ENCODE data around the gene LY9.

DNA sequence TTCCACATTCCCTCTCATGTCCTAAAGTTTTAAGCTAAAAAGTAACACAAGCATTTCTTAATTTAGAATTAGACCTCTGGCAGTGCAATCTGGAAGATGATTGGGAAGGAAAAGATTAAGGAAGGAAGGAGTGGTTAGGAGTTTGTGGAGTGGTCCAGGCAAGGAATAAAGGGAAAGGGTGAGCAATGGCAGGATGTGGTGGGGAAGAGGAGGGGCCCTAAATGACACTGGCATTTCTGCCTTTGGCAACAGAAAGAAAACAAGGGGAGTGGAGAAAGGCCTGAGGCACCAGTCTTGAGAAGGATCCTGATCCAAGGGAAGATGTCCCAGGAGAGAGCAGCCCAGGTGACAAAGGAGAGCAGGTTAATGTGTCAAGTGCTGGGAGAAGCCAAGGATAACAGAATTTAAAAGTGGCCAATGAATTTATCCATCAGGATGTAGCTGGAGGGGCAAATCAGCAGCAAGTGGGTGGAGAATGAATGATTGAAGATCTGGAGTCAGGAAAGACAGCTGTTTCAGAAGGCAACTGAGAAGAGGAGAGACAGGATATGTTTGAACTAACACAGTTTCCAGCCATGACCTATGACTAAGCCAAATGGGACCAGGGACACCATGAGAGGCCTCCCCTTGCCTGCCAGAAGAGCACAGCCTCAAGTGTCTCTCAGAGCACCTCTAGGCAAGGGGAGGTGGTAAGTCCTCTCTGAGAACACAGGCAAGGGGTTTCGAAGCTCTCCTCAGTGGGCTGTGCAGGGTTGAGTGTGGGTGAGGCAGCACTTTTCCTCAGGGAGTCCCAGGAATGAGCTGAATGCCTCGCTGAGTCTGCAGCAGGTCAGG, 20.9 kb upstream of the LY9 start:
- no peak for TF ChIP-seq ZFX (IDR thresholded peaks at IDR 0.05; ENCODE audit: borderline replicate concordance)
- TF ChIP-seq, protein P1, sequence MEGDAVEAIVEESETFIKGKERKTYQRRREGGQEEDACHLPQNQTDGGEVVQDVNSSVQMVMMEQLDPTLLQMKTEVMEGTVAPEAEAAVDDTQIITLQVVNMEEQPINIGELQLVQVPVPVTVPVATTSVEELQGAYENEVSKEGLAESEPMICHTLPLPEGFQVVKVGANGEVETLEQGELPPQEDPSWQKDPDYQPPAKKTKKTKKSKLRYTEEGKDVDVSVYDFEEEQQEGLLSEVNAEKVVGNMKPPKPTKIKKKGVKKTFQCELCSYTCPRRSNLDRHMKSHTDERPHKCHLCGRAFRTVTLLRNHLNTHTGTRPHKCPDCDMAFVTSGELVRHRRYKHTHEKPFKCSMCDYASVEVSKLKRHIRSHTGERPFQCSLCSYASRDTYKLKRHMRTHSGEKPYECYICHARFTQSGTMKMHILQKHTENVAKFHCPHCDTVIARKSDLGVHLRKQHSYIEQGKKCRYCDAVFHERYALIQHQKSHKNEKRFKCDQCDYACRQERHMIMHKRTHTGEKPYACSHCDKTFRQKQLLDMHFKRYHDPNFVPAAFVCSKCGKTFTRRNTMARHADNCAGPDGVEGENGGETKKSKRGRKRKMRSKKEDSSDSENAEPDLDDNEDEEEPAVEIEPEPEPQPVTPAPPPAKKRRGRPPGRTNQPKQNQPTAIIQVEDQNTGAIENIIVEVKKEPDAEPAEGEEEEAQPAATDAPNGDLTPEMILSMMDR (IDR thresholded peaks at IDR 0.05): no peak
